Bronchial epithelial cell (primary cell): ENCODE measurements around the gene THUMPD2. TPM values are rescaled to one million over a fixed set of nuclear protein-coding genes. Genes with fewer than 3 reads are reported as not detected.

Experiments
- DNase-seq: peaks from one replicate; pipeline ENCODE4 v3.0.0-alpha.2; 2010; ENCODE audit warnings: low read depth
- FAIRE-seq: peaks from 2 replicates; lab custom pipeline; 2011; peaks lifted over from hg19 to GRCh38; lab: Jason Lieb, UNC
- H3K27me3 ChIP-seq: 2 replicates; pipeline ENCODE4 v1.5.1; 2011; ENCODE audit warnings: low read length; ENCODE audit not compliant: control insufficient read depth, insufficient read depth
- H3K36me3 ChIP-seq: 2 replicates; pipeline ENCODE4 v1.5.1; 2011; ENCODE audit warnings: low read length; ENCODE audit not compliant: control insufficient read depth, insufficient read depth
- H3K4me3 ChIP-seq: 2 replicates; pipeline ENCODE4 v1.5.1; 2011; ENCODE audit warnings: mild to moderate bottlenecking, low read depth, low read length, control low read depth
- CTCF ChIP-seq: IDR thresholded peaks from 2 replicates; pipeline ENCODE4 v1.5.1; 2011; ENCODE audit warnings: mild to moderate bottlenecking, moderate library complexity, low read length, control low read depth, inconsistent platforms; ENCODE audit not compliant: insufficient read depth, severe bottlenecking
- total RNA-seq: library from RNA; depleted of rRNA; stranded (reverse); fragments of >200 nt; gene quantifications from 2 replicates; pipeline ENCODE4 v1.2.1, GENCODE V29; 2014

THUMPD2 gene
- total RNA-seq, 1 donor from 2014 or later, result 10.3 TPM

GRCh38 chr2:39723497-39723896 is 55.6 kb downstream of the THUMPD2 start:
- TF ChIP-seq CTCF, result no peak
- H3K27me3 ChIP-seq, result no peaks in the 10 kb centered on the region
- no peaks in the 10 kb centered on the region for H3K36me3 ChIP-seq
- DNase-seq (no peak), FAIRE-seq (no peak)
- no peak overlapping the region for H3K4me3 ChIP-seq

GRCh38 chr2:39720970-39721369 is 58.1 kb downstream of the THUMPD2 start:
- Histone ChIP-seq H3K4me3 (no peak overlapping the region), H3K27me3 (no peaks in the 10 kb centered on the region), H3K36me3 (no peaks in the 10 kb centered on the region)
- FAIRE-seq (no peak), DNase-seq (no peak)
- no peak for TF ChIP-seq CTCF

GRCh38 chr2:39719317-39719716 is 59.7 kb downstream of the THUMPD2 start:
- Histone ChIP-seq H3K27me3 (no peaks in the 10 kb centered on the region), H3K4me3 (no peak overlapping the region), H3K36me3 (no peaks in the 10 kb centered on the region)
- FAIRE-seq, result no peak
- DNase-seq, result no peak
- TF ChIP-seq CTCF, result no peak

GRCh38 chr2:39718483-39718882 is 60.6 kb downstream of the THUMPD2 start:
- Histone ChIP-seq H3K4me3 (no peak overlapping the region), H3K27me3 (no peaks in the 10 kb centered on the region), H3K36me3 (no peaks in the 10 kb centered on the region)
- no peak for TF ChIP-seq CTCF
- DNase-seq, result no peak
- FAIRE-seq, result no peak

- no peak for FAIRE-seq
- no peaks in the 10 kb centered on the region for H3K27me3 ChIP-seq
- DNase-seq, result no peak
- no peaks in the 10 kb centered on the region for H3K36me3 ChIP-seq
- TF ChIP-seq CTCF, result no peak
- no peak overlapping the region for H3K4me3 ChIP-seq
Measured at GRCh38 chr2:39717067-39717466, 62.0 kb downstream of the THUMPD2 start.

- no peak overlapping the region for H3K4me3 ChIP-seq
- H3K27me3 ChIP-seq, result no peaks in the 10 kb centered on the region
- H3K36me3 ChIP-seq, result no peaks in the 10 kb centered on the region
- TF ChIP-seq CTCF, result no peak
- FAIRE-seq (no peak), DNase-seq (no peak)
Measured at GRCh38 chr2:39715822-39716221, 63.2 kb downstream of the THUMPD2 start.
